Adrenal gland (tissue), 12 donors: ENCODE data around the gene DLAT. TPM values are rescaled to one million over a fixed set of nuclear protein-coding genes. Genes with fewer than 3 reads are reported as not detected.

Experiments
- DNase-seq, 7 donors: peaks; one replicate each; pipeline ENCODE4 v3.0.0-alpha.2; 2019 to 2020
- H3K27ac ChIP-seq, 5 donors: fragments of 200-600 bp; sonication (generic) in 4 of 5; 1 replicate in 3 of 5; 2 replicates in 2 of 5; pipeline versions ENCODE4 v1.5.1 to v1.8.0; 2016 to 2020; ENCODE audit warnings: mild to moderate bottlenecking in 1 of 5
- H3K27me3 ChIP-seq: fragments of 200-600 bp; 2 replicates; pipeline ENCODE4 v1.8.0; 2021
- H3K36me3 ChIP-seq, 2 donors: fragments of 200-600 bp; replicated peaks in 1 of 2; 1 replicate in 1 of 2; 2 replicates in 1 of 2; pipeline versions ENCODE4 v1.5.1 to v1.8.0; 2018 to 2022
- H3K4me1 ChIP-seq, 2 donors: fragments of 200-600 bp; replicated peaks in 1 of 2; 1 replicate in 1 of 2; 2 replicates in 1 of 2; pipeline versions ENCODE4 v1.5.1 to v1.8.0; 2018 to 2021
- H3K4me3 ChIP-seq, 4 donors: fragments of 200-600 bp; sonication (generic) in 3 of 4; one replicate each; pipeline ENCODE4 v1.5.1; 2016 to 2018
- H3K9me3 ChIP-seq, 3 donors: fragments of 200-600 bp; sonication (generic) in 1 of 3; replicated peaks in 1 of 3; 1 replicate in 2 of 3; 2 replicates in 1 of 3; pipeline versions ENCODE4 v1.5.1 to v1.8.0; 2016 to 2021
- POLR2A ChIP-seq, 2 donors: fragments of 450-650 bp; IDR thresholded peaks; one replicate each; pipeline ENCODE4 v1.6.1; 2017; ENCODE audit warnings: antibody characterized with exemption in 2 of 2, mild to moderate bottlenecking in 2 of 2, moderate library complexity in 1 of 2
- WGBS, 4 donors: extraction: QIAGEN DNeasy Blood & Tissue Kit in 2 of 4; methylation state at CpG; one replicate each; pipeline versions ENCODE4 v1.1.5 to v1.1.7; 2013 to 2017; 5-methylcytosine and 5-hydroxymethylcytosine counted together
- intact Hi-C, 2 donors: fragments of 100-400 bp; cut with DNase I; formaldehyde crosslinking; loops; one replicate each; pipeline versions ENCODE4 v1.14.1 to v1.15.0; 2022 to 2023
- polyA plus RNA-seq, 3 donors: library from polyadenylated mRNA; stranded (reverse); fragments of 200-250 nt in 2 of 3; fragments of 350-450 nt in 1 of 3; fragmentation: Illumina TruSeq in 1 of 3; extraction: RNeasy Lipid Tissue Mini Kit (QIAGEN cat#74804) in 1 of 3; gene quantifications; one replicate each; pipeline ENCODE4 v1.2.3, GENCODE V29; 2013 to 2014
- total RNA-seq, 9 donors: library from RNA; depleted of rRNA in 4 of 9; stranded (reverse); fragments of >200 nt in 4 of 9; fragments of 120-200 nt in 1 of 9; fragmentation: NEBNext Ultra II Directional in 1 of 9; extraction: Animal tissue kit (Norgen Biotek cat#: 25700) in 1 of 9; gene quantifications; one replicate each; pipeline versions ENCODE4 v1.1.0 to v1.2.4, GENCODE V29; 2013 to 2023
- TF ChIP-seq, protein P1 (sequence below), 6 experiments: fragments of 450-650 bp in 4 of 6; fragments of 200-600 bp in 2 of 6; sonication (generic) in 1 of 6; IDR thresholded peaks; 1 replicate in 5 of 6; 2 replicates in 1 of 6; pipeline versions ENCODE4 v1.5.1 to v1.8.0; 2016 to 2021; ENCODE audit warnings: antibody characterized with exemption in 6 of 6, mild to moderate bottlenecking in 2 of 6, moderate library complexity in 1 of 6
- donor health status: healthy with polysubstance abuse.
- donor health status: Bipolar disorder and iron deficiency.
- donor health status: DM: yes; HTN: yes; CAD: no.
- donor health status: DM: no; HTN: no; CAD: no.
- donor health status: DM: no; HTN: no; CAD: no.
- donor health status: DM: yes; HTN: yes; CAD: no.

DLAT gene
- total and polyA plus RNA-seq, 12 donors, result 7.6 to 95.1 (median 28.6) TPM

- WGBS, 4 donors, result 4 to 12% (median 6%) methylated on average over 12 to 65 of the region's 65 CpGs
- peaks cover 0 to 16% of the 10 kb centered on the region in 2 donors for H3K36me3 ChIP-seq
- intact Hi-C loops, result loop anchor here (5.0 kb wide), 3 partner anchors 35 to 100 kb away; partner anchors contain the start of genes CFAP68 (in 1 of the 2), DIXDC1 (in 1 of the 2) and FDXACB1 (in 1 of the 2)
- peaks cover 31 to 48% of the 10 kb centered on the region in 2 donors for H3K4me1 ChIP-seq
- TF ChIP-seq, protein P1, sequence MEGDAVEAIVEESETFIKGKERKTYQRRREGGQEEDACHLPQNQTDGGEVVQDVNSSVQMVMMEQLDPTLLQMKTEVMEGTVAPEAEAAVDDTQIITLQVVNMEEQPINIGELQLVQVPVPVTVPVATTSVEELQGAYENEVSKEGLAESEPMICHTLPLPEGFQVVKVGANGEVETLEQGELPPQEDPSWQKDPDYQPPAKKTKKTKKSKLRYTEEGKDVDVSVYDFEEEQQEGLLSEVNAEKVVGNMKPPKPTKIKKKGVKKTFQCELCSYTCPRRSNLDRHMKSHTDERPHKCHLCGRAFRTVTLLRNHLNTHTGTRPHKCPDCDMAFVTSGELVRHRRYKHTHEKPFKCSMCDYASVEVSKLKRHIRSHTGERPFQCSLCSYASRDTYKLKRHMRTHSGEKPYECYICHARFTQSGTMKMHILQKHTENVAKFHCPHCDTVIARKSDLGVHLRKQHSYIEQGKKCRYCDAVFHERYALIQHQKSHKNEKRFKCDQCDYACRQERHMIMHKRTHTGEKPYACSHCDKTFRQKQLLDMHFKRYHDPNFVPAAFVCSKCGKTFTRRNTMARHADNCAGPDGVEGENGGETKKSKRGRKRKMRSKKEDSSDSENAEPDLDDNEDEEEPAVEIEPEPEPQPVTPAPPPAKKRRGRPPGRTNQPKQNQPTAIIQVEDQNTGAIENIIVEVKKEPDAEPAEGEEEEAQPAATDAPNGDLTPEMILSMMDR (IDR thresholded peaks at IDR 0.05), result peak in 2 of 6 experiments; percentile 7 to 14
- TF ChIP-seq POLR2A (IDR thresholded peaks at IDR 0.05), result peak in 1 of 2 donors; percentile 32
- H3K27me3 ChIP-seq, result no peaks in the 10 kb centered on the region
- peak overlapping the region; percentile 35 to 94 (median 80) for H3K27ac ChIP-seq
- peak overlapping the region in 3 of 4 donors; percentile 4 to 87 (median 27) for H3K4me3 ChIP-seq
- peak; percentile 77 to 89 (median 82) for DNase-seq
- H3K9me3 ChIP-seq, result no peaks in the 10 kb centered on the region
Measured at GRCh38 chr11:111977146-111978027, 47.8 kb upstream of the DLAT start.

GRCh38 chr11:111978028-111978771 is 47.0 kb upstream of the DLAT start:
- intact Hi-C loops, result loop anchor here (5.0 kb wide), 3 partner anchors 36 to 101 kb away; partner anchors contain the start of genes CFAP68 (in 1 of the 2), DIXDC1 (in 1 of the 2) and FDXACB1 (in 1 of the 2)
- Histone ChIP-seq H3K27me3 (no peaks in the 10 kb centered on the region), H3K9me3 (no peaks in the 10 kb centered on the region), H3K4me3 (peak overlapping the region in 2 of 4 donors; percentile 27 to 87), H3K27ac (peak overlapping the region; percentile 35 to 94 (median 80)), H3K36me3 (peaks cover 0 to 24% of the 10 kb centered on the region in 2 donors), H3K4me1 (peaks cover 31 to 53% of the 10 kb centered on the region in 2 donors)
- WGBS, 4 donors, result 14 to 31% (median 23%) methylated on average over 8 of the region's 8 CpGs
- peak; percentile 40 to 91 (median 72) for DNase-seq
- TF ChIP-seq, protein P1 (IDR thresholded peaks at IDR 0.05), result peak in 2 of 6 experiments; percentile 16 to 36
- peak in 1 of 2 donors; percentile 13 for TF ChIP-seq POLR2A (IDR thresholded peaks at IDR 0.05)

DNA sequence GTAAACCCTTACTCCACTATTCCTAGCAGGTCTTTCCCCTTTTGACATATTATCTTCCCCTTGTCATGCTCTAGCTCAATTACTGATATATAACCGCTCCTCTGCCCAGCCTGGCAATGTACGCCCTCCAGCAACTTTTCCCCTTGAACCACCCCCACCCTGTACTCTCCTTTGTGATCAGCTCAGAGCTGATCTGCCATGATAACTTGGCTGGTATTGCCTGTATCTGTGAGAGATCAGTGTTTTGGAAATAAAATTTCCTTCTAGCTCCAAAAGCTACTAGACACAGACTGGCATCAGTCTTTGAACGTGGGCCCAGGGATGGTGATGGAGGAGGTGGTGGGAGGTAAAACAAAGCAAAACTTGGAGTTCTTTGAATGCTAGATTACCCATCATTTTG is 45.1 kb upstream of the DLAT start:
- H3K9me3 ChIP-seq, result no peaks in the 10 kb centered on the region
- intact Hi-C loops, result loop anchor here (5.0 to 10.0 kb wide), 2 partner anchors 48 to 105 kb away; partner anchors contain the start of genes ALG9 (in 1 of the 2), CFAP68 (in 1 of the 2) and FDXACB1 (in 1 of the 2)
- 72 to 90% (median 84%) methylated on average over 3 of the region's 3 CpGs for WGBS, 4 donors
- H3K4me1 ChIP-seq, result peaks cover 23 to 44% of the 10 kb centered on the region in 2 donors
- H3K27ac ChIP-seq, result no peak overlapping the region
- TF ChIP-seq, protein P1 (IDR thresholded peaks at IDR 0.05), result no peak
- TF ChIP-seq POLR2A (IDR thresholded peaks at IDR 0.05), result no peak
- DNase-seq, result no peak
- H3K27me3 ChIP-seq, result no peaks in the 10 kb centered on the region
- H3K36me3 ChIP-seq, result peaks cover 0 to 33% of the 10 kb centered on the region in 2 donors
- no peak overlapping the region for H3K4me3 ChIP-seq
